GM12864 (cell line): ENCODE results near the gene ERI2.

ENCODE experiments used
- DNase-seq: peaks from one replicate; pipeline ENCODE4 v3.0.0-alpha.2; 2011; ENCODE audit warnings: low read depth
- H3K4me3 ChIP-seq: 2 replicates; pipeline ENCODE4 v1.5.1; 2011; ENCODE audit warnings: mild to moderate bottlenecking, low read depth, low read length, control low read depth
- TF ChIP-seq, protein P1 (sequence below): IDR thresholded peaks from 2 replicates; pipeline ENCODE4 v1.5.1; 2011; ENCODE audit warnings: low read depth, mild to moderate bottlenecking, moderate library complexity, low read length, control low read depth, inconsistent platforms; ENCODE audit errors: missing control alignments

Gene ERI2

DNA sequence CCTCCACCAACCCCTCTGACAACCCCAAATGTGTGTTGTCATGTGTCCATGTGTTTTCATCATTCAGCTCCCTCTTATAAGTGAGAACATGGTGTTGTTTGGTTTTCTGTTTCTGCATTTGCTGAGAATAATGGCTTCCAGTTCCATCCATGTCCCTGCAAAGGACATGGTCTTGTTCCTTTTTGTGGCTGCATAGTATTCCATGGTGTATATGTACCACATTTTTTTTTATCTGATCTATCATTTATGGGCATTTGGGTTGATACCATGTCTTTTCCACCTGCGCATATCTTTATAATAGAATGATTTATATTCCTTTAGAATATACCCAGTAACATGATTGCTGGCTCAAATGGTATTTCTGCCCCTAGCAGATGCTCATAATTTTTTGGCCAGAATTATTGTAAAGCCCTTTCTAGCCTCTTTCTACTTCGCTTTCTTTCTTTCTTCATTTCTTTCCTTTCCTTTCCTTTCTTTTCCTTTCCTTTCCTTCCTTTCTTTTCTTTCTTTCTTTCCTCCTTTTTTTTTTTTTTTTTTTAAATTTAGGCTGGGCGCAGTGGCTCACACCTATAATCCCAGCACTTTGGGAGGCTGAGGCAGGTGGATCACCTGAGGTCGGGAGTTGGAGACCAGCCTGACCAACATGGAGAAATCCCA, 12.8 kb upstream of the ERI2 start:
- TF ChIP-seq, protein P1, sequence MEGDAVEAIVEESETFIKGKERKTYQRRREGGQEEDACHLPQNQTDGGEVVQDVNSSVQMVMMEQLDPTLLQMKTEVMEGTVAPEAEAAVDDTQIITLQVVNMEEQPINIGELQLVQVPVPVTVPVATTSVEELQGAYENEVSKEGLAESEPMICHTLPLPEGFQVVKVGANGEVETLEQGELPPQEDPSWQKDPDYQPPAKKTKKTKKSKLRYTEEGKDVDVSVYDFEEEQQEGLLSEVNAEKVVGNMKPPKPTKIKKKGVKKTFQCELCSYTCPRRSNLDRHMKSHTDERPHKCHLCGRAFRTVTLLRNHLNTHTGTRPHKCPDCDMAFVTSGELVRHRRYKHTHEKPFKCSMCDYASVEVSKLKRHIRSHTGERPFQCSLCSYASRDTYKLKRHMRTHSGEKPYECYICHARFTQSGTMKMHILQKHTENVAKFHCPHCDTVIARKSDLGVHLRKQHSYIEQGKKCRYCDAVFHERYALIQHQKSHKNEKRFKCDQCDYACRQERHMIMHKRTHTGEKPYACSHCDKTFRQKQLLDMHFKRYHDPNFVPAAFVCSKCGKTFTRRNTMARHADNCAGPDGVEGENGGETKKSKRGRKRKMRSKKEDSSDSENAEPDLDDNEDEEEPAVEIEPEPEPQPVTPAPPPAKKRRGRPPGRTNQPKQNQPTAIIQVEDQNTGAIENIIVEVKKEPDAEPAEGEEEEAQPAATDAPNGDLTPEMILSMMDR: no peak
- DNase-seq: no peak
- no peak overlapping the region for H3K4me3 ChIP-seq

DNA sequence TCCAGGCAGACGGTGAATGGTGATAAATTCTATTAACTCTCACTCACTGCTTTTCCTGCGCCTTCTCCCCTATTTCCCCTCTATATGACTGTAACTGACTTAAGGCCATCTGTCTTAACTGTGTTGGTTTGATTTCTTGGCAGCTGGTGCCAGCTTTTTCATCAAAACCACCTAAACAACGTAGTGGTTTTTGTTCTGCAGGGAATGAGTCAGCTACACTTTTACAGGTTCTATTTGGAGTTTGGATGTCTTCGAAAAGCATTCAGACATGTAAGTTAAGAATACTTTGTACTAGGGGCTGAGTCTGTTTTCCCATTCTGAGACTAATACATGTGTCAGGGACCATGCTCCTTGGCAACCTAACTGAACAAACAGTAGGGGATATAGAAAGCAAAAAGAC, 8.5 kb upstream of the ERI2 start:
- no peak for DNase-seq
- H3K4me3 ChIP-seq: no peak overlapping the region
- TF ChIP-seq, protein P1: no peak

DNA sequence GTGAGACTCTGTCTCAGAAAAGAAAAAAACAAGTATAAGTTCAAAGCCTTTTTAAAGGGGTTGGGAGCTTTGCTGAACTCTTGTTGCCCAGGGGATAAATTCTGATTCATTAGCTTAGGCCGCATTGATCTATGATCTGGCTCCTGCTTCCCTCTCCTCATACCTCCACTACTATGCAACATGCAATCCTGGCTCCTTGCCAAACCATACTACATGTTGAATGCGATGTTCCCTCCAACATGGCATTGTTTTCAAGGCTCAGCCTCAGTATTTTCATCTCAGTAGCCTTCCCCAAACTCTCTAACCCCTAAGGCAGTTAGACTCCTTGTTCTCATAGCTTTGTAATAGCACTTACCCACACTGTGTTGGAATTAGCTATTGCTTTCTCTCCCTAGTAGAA, 6.2 kb upstream of the ERI2 start:
- no peak overlapping the region for H3K4me3 ChIP-seq
- TF ChIP-seq, protein P1: no peak
- no peak for DNase-seq

DNA sequence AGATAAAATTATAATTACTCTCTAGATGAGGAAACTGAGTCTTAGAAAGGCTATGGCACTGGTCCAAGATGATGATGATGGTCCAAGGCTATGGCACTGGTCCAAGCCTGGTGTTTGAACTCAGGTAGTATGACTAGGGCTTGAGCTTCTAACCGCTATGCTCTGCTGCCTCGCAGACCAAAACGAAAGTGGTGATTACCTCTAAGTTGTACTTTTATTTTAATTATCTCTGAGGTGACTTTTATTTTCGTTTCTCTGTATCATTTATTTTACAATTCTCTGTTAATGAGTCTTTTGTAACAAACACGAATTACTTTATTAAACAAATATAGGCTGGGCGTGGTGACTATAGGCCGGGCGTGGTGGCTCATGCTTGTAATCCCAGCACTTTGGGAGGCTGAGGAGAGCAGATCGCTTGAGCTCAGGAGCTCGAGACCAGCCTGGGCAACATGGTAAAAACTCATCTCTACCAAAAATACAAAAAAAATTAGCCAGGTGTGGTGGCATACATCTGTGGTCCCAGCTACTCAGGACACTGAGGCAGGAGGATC, 5.7 kb upstream of the ERI2 start:
- no peak for DNase-seq

DNA sequence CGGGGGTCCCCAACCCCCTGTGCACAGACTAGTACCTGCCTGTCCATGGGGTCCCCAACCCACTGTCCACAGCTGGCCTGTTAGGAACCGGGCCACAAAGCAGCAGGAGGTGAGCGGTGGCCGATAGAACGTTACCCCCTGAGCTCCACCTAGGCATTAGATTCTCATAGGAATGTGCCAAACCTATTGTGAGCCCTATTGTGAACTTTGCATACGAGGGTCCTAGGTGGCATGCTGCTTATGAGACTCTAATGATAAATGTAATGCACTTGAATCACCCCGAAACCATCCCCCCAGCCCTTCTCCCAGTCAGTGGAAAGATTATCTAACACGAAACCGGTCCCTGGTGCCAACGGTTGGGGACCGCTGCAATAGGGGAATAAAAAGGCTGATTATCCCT, 1.6 kb upstream of the ERI2 start:
- peak overlapping the region; percentile 95 for H3K4me3 ChIP-seq
- TF ChIP-seq, protein P1: no peak
- DNase-seq: no peak

More for the DNA sequence above, 5.7 kb upstream of the ERI2 start:
- TF ChIP-seq, protein P1: no peak
- H3K4me3 ChIP-seq: no peak overlapping the region

DNA sequence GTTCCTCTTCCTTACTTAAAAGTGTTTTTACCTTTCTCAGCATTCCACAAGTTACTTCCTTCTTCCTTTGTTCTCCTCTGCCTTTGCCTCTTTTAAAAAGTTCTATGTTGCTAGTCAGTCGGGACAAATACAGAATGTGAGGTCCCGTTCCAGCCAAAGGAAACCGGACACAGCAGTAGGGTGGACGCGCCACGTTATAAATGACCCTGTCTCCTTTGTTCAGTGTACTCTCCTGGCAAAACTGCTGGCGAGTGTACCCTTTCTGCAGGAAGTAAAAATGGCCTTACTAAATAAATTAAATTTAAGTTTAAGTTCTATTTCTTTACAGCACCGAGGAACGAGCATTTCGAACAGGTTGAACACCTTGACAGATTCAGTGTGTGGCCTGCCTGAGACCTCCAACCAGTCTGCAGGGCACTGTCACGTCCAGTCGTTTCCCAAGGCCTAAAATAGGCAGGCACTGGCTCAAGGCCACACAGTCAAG, 546 bp downstream of the ERI2 start:
- peak; percentile 10 for DNase-seq
- peak overlapping the region; percentile 95 for H3K4me3 ChIP-seq

DNA sequence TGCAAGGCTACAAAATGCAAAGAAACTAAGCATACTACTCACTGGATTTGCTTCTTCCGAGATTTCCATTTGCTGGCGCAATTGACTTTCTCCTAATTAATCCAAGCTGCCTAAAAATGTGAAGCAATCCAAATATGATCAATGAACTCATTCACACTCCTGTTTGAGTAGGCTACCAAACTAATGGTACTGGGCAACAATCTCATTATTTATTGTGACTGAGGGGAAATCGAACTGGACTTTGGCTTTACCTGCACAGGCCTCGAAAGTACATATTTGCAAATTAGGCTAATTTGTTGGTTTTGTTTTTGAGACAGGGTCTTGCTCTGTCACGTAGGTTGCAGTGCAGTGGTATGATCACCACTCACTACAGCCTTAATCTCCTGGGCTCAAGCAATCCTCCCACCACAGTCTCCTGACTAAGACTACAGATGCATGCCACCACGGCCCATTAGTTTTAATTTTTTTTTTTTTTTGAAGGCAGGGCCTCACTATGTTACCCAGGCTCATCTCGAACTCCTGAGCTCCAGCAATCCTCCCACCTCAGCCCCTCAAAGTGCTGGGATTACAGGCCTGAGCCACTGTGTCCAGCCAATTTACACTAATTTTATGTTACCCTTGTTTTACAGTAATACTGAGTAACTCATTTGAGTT, 2.6 kb downstream of the ERI2 start:
- DNase-seq: no peak
- no peak overlapping the region for H3K4me3 ChIP-seq
- TF ChIP-seq, protein P1: no peak
